Measurements from ENCODE around the gene MYO1H. TPM values are rescaled to one million over a fixed set of nuclear protein-coding genes. Genes with fewer than 3 reads are reported as not detected.

The MYO1H gene
- total and polyA plus RNA-seq, 2 of the 8 experiments (the other 6 are each of a cell fraction or from before 2014, with no cell fraction given): 0.03 TPM; not detected in 1

- no peak for TF ChIP-seq KDM1A (IDR thresholded peaks at IDR 0.05; ENCODE audit: borderline replicate concordance, low read length)
- no peak for TF ChIP-seq CBX5 (IDR thresholded peaks at IDR 0.05; ENCODE audit: low read depth, low read length)
- TF ChIP-seq PHF8 (conservative IDR thresholded peaks at IDR 0.05; ENCODE audit: low read depth, low read length): no peak
- TF ChIP-seq TAF1 (IDR thresholded peaks at IDR 0.05; ENCODE audit: low read depth, low read length): no peak
These were observed 38.3 kb downstream of the MYO1H start (continued) for GRCh38 chr12:109386059-109386433.
